HG03066 (cell line): ENCODE measurements around the gene CIC.
"Not testable (repeated sequence)": the region's sequence is repeated elsewhere in the genome, so short reads cannot be mapped to it uniquely, and the experiment has no call there.

Experiments
- ATAC-seq: cut with Tn5 transposase; IDR thresholded peaks from one replicate; pipeline ENCODE4 v1.9.1; 2021; ENCODE audit warnings: low read depth; ENCODE audit not compliant: unreplicated experiment

Gene CIC

DNA sequence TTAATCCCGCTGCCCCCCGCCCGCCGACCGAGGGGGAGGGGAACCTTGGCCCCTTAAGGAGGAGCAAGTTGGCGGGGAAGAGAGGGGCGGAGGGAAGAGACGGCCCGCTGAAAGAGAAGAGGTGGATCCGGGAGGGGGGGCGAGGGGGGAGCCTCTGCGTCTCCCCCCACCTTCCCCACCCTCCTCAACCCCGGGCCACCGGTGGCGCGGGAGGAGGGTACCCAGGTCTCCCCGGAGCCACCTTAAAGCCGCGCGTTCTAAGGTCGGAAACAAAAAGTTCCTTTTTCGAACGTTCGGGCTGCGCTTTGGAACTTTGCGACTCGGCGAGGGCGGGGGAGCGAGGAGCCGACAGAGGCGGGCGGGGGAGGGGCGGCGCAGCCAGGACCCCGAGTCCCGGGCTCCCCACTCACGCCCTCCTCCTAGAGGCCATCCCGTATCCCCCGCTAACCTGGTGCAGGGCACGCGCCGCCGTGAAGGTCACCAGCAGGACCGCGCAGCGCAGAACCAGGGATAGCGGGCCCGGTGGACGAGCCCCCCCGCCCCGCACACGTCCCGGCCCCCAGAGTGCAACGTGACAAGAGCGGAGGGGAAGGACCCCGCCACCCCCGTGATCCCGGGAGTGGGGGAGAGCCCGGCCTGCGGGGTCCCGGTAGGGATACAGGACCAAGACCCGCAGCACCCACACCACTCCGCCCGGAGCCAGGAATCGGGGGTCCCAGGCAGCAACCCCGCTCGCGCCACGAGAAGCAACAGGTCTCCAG, 14.8 kb upstream of the CIC start:
- no peak for ATAC-seq

DNA sequence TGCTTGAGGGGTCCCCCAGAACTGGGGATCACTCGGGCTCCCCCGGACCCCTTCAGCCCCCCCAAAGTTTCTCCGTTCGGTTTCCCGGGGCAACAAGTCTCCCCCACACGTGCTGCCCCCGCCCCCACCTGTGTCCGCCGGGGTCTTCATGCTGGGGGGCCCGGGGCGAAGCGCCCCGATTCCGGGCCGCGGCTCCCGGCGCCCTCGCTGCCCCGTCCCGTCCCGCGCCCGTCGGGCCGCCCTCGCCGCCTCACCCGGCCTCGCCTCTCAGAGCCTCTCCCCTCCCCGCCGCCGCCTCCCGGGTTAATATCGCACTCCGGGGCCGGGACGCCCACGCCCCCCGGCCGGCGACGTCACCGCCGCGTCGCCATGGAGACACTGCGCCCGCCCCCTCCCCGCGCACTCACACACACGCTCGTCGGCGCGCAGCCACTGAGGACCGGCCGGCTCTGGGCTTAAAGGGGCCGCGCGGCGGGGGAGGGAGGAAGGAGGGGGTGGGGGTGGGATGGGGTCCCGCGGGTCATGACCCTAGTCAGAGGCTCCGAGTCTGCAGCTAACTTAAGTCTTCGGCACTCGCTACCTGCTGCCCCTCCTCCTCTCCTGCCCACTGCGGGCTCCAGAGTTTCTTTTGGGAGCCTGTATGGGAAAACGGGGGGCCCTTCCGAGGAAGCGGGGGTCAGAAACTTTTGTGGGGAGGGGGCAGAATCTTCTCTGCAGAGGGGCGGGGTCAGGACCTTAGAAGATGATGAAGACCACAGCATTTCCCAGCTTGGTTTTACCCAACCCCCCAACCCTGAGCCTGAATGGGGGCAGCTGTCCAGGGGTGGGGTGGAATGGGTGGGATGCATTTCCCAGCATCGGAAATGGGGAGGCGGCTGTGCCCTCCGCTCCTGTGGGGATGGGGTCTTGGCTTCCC, 13.9 kb upstream of the CIC start, which contains the start of gene ERF:
ERF (minus strand) TSS at position 279 of the 916 bp plus-strand sequence; CDS start at position 150, 129 bp downstream.
- ATAC-seq: peak; percentile 57

DNA sequence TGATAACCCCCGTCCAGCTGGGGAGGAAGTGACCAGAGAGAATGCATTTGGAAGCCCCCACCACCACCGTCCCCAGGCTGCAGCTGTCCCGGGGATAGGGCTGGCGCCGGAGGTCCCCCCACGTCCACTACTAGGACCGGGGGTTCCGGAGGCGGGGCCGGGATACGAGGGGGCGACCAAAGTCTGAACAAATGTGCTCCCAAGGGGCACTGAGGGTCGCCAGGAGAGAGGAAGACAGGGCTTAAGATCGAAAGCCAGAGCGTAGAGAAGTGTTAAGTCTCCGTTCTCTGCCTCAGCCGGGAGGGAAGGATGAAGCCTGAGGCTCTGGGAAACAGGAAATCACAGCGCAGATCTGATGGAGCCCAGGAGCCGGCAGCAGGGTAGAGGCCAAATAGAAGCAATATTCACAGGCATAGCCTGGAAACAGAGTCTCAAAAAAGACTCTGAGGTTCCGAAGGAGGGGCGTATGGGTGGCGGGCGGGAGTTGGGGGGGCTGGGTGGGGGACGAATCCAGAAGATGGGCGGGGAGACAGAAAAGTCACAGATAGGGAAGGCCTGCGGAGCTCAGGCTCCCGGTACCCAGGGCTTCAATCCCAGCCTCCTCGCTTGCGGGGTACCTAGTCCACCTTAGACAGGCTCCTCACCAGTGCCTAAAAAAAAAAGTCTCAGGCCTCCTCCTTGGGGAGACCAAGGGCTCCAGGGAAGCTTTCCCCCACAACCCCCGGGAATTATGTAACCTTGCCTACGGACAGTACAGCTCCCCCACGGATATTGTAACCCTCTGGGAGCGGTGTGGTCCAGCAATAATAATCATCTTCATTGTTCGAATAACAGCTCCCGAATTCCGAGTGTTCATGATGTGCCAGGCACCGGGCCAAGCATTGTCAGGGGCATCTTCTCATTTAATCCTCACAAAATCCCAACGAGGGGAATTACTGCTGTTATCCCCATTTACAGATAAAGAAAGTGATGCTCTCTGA, 13.0 kb upstream of the CIC start:
- no peak for ATAC-seq

DNA sequence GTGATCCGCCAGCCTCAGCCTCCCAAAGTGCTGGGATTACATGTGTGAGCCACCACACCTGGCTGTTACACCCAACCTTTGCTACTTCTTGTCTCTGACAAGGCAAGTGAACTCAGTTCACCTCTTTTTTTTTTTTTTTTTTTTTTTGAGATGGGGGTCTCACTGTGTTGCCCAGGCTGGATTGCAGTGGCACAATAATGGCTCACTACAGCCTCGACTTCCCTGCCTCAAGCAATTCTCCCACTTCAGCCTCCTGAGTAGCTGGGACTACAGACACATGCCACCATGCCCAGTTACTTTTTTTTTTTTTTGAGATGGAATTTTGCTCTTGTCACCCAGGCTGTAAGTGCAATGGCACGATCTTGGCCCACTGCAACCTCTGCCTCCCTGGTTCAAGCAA, 11.2 kb upstream of the CIC start:
- ATAC-seq: not testable (repeated sequence)

DNA sequence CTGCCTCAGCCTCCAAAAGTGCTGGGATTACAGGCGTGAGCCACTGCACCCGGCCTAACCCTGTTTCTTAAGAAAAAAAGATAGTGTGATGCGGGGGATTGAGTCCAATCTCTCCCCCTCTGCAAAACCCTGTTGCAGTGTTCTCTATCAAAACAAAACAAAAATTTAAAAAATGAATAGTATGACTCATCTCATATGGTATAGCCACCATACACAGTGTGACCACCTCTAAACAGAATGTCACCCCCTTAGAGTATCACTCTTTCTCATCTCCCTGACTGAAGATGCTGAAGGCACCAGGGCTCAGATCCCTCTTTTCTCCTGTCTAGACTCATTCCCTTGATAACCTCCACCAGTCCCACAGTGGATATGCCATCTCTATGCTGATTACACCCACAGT, 7.3 kb upstream of the CIC start:
- no peak for ATAC-seq

DNA sequence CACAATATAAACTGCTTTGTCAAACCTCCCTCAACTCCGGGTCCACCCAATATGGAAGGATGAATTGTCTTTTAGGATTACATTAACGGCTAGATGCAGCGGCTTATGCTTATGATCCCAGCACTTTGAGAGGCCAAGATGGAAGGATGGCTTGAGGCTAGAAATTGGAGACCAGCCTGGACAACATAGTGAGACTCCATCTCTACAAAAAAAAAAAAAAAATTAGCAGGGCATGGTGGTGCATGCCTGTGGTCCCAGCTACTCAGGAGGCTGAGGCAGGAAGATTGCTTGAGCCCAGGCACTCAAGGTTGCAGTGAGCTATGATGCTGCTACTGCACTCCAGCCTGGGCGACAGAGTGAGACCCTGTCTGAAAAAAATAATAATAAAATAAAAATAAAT, 2.9 kb upstream of the CIC start:
- ATAC-seq: not testable (repeated sequence)

DNA sequence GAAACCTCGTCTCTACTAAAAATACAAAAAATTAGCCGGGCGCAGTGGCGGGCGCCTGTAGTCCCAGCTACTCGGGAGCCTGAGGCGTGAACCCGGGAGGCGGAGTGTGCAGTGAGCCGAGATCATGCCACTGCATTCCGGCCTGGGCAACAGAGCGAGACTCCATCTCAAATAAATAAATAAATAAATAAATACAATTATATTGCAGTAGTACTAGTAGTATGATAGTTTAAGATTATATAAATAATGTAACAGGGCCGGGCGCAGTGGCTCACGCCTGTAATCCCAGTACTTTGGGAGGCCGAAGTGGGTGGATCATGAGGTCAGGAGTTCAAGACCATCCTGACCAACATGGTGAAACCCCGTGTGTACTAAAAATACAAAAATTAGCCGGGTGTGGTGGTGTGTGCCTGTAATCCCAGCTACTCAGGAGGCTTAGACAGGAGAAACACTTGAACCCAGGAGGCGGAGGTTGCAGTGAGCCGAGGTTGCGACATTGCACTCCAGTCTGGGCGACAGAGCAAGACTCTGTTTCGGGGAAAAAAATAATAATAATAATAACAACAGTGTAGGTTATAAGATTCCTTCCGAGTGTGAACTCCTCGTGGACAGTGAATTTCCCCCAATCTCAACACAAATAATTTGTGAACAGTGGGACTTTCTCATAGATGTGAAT, 2.0 kb upstream of the CIC start:
- not testable (repeated sequence) for ATAC-seq

DNA sequence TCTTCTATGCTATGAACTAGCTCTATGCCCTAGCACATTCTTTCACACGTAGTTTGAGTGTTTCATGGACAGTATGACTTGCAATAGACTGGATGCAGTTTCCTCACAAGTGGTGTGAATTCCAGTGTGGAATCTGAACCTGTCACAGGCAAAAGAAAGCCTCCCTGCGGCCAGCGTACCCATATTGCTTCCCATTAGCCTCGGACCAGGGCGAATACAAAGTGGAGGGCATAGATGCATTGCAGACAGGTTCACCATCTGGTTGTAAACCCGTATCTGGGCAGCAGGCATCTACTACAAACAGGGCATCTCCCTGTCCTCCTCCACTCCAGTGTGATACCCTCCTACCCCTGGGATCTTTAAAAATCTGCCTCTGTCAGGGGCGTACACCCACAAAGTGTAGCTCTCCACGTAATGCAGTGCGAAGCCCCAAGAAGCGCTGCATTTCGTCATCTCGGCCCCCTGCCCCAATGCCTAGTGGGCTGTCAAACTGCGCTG, 1.4 kb upstream of the CIC start:
- ATAC-seq: no peak

DNA sequence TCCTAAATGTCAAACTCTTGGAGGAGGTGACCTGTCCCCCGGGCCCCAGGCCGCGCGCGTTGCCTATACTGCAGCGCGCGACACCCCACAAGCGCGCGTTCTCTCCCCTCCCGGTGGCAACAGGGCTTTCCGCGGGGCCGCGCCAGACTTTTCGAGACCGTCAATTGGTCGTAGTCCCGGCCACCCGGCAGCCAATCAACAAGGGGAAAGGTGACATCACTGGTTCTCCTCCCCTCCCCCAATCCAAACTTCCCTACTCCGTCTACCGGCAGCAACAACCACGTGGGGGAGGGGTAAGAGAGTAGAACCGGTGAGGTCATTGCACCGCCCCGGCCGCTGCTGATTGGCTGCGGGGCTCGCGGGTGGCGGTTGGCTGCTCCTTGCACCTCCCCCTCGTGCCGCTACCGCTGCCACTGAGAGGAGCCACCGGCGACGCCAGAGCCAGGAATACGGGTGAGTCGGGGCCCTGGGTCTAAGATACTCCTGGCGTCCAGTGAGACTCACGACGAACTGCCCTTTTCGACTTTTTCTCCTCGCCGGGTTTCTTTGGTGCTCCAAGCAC, 829 bp upstream of the CIC start:
- ATAC-seq: peak; percentile 51

DNA sequence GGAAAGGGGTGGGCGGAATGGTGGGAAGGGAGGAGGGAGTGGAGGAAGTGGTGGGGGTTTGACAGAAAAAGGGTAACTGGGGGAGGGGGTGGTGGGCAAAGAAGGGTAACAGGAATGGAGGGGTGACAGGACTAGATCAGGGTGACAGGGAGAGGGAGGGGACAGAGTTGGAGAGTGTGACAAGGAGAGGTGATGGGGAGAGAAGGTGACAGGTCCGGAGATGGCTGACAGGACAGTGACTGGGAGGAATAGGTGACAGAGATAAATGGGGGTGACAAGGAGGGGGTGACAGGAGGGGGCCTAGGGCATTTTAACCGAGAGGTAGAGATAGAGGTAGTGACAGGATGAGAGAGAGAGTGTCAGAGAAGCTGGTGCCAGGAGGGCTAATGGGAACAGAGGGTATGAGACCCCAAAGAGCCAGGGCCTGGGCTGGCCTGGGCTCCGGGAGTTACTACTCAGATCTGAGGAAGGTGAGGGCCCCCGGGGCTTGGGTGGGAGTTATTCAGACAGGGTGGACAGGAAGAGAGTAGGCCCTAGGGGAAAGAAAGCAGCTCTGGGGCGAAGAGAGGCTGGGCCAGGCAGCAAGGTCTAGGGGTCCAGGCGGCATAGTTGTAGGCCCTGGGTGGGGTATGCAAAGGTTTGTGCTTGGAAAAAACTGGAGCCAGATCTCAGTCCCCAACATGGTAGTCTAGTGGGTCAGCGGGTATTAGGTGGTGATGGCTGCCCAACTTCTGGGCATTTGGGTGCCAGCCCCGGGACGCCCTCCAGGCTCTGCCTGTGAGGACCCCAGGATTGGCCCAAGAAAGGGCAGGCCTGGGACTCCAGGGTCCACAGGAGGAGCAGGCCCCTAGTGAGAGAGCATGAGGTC, 660 bp downstream of the CIC start:
- no peak for ATAC-seq

DNA sequence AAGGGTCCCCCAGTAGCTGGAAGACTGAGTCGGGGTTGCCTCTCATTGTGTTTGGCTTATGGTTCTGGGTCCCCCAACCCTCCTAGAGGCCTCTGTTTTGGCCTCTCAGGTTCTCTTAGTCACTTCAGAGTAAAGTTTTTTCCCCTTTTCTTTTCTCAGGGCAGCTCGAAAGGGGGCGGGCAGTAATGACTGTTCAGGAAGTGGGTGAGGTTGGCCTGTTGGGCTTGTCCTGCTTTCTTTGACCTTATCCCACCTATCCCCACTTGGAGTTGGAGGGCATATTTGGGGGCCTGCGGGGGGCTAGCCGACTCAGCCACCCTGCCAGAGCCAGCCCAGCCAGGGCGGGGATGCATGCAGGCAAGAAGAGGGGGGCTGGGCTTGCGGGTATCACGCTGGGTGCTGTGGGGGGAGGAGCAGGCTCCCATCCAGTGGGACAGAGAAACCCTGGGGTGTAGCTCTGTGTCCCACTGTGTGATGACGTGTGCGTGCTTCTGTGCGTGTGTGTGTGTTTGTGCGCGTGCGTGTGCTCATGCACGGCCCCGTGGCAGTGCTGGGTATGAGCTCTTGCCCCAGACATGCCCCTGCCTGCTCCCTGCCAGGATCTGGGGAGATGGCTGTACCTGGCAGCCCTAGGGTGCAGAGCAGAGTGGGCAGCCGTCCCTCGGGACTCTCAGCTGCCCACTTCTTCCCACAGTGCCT, 1.4 kb downstream of the CIC start:
- ATAC-seq: no peak

DNA sequence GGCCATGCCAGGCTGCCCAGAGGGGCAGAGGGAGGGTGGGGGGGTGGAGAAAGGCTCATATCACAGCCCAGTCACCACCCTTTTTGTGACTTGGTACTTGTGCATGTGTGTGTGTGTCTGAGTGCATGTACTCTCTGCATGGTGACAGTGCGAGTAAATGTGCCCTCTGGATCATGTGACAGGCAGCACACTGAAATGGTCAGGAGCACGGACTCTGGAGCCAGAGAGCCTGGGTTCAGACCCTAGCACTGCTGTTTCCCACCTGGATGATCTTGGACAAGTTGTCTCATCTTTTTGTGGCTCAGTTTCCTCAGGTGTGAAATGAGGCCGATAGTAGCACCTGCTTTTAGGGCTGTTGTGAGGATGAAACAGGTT, 2.0 kb downstream of the CIC start:
- no peak for ATAC-seq

DNA sequence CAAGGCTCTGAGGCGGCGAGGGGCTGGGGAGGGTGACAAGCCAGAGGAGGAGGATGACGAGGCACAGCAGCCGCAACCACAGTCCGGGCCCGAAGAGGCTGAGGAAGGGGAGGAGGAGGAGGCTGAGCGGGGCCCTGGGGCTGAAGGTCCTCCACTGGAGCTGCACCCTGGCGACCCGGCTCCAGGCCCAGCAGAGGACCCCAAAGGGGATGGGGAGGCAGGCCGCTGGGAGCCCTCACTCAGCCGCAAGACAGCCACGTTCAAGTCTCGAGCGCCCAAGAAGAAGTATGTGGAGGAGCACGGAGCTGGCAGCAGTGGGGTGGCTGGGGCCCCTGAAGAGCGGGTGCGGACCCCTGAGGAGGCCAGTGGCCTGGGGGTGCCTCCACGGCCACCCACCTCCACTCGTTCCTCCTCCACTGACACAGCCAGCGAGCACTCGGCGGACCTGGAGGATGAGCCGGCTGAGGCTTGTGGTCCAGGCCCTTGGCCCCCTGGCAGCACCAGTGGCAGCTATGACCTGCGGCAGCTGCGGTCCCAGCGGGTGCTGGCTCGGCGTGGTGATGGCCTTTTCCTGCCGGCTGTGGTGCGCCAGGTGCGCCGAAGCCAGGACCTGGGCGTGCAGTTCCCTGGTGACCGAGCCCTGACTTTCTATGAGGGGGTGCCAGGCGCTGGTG, 2.9 kb downstream of the CIC start:
- ATAC-seq: no peak

DNA sequence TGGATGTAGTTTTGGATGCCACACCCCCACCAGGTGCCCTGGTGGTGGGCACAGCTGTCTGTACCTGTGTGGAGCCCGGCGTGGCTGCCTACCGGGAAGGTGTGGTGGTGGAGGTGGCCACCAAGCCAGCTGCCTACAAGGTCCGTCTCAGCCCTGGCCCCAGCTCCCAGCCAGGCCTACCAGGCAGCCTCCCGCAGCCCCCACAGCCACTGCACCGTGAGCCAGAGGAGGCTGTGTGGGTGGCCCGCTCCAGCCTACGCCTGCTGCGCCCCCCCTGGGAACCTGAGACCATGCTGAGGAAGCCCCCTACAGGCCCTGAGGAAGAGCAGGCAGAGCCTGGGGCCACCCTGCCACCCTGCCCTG, 3.5 kb downstream of the CIC start:
- no peak for ATAC-seq

DNA sequence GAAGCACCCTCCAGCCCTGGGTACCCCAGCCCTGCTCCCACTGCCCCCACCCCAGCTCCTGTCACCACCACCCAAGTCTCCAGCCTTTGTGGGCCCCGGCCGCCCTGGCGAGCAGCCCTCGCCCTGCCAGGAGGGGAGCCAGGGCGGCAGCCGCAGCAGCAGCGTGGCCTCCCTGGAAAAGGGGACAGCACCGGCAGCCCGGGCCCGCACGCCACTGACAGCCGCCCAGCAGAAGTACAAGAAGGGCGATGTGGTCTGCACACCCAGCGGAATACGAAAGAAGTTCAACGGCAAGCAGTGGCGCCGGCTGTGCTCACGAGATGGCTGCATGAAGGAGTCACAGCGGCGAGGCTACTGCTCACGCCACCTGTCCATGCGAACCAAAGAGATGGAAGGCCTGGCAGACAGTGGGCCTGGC, 3.9 kb downstream of the CIC start:
- ATAC-seq: no peak

DNA sequence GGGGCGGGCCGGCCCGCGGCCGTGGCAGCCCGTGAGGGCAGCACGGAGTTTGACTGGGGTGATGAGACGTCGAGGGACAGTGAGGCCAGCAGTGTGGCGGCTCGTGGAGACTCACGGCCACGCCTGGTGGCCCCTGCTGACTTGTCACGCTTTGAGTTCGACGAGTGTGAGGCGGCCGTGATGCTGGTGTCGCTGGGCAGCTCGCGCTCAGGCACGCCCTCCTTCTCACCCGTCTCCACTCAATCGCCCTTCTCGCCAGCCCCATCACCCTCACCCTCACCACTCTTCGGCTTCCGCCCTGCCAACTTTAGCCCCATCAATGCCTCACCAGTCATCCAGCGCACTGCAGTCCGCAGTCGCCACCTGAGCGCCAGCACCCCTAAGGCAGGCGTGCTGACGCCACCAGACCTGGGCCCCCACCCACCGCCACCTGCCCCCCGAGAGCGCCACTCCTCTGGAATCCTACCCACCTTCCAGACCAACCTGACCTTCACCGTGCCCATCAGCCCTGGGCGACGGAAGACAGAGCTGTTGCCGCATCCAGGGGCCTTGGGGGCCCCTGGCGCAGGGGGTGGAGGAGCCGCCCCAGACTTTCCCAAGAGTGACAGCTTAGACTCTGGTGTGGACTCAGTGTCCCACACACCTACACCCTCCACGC, 4.5 kb downstream of the CIC start:
- no peak for ATAC-seq

DNA sequence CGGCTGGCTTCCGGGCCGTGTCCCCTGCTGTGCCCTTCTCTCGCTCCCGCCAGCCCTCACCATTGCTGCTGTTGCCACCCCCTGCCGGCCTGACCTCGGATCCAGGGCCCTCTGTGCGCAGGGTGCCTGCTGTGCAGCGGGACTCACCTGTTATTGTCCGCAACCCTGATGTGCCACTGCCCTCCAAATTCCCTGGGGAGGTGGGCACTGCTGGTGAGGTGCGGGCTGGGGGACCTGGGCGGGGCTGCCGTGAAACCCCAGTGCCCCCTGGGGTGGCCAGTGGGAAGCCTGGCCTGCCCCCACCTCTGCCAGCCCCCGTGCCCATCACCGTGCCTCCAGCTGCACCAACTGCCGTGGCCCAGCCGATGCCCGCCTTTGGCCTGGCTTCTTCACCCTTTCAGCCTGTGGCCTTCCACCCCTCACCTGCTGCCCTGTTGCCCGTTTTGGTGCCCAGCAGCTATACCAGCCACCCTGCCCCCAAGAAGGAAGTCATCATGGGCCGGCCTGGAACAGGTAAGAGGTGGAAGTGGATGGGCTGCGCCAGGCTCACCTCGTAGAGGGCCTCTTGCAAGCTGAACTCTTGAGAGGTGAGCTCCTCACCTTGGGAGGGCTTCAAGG, 5.1 kb downstream of the CIC start:
- ATAC-seq: no peak
